Uterus (tissue), 4 donors: Measurements from ENCODE around the gene UBE2E3. TPM values are rescaled to one million over a fixed set of nuclear protein-coding genes. Genes with fewer than 3 reads are reported as not detected.

Experiments used
- DNase-seq, 2 donors: peaks; one replicate each; pipeline ENCODE4 v3.0.0-alpha.2; 2019 to 2020
- H3K27ac ChIP-seq, 2 donors: fragments of 200-600 bp; sonication (generic); 1 replicate in 1 of 2; 2 replicates in 1 of 2; pipeline ENCODE4 v1.5.1; 2016 to 2018
- H3K27me3 ChIP-seq, 2 donors: fragments of 200-600 bp; sonication (generic); one replicate each; pipeline ENCODE4 v1.5.1; 2018 to 2019; ENCODE audit warnings: control low read depth in 1 of 2
- H3K36me3 ChIP-seq, 2 donors: fragments of 200-600 bp; sonication (generic); one replicate each; pipeline ENCODE4 v1.5.1; 2019; ENCODE audit warnings: control low read depth in 1 of 2
- H3K4me1 ChIP-seq, 2 donors: fragments of 200-600 bp; sonication (generic); one replicate each; pipeline ENCODE4 v1.5.1; 2018 to 2019; ENCODE audit warnings: control low read depth in 1 of 2
- H3K4me3 ChIP-seq, 2 donors: fragments of 200-600 bp; sonication (generic); 1 replicate in 1 of 2; 2 replicates in 1 of 2; pipeline ENCODE4 v1.5.1; 2018 to 2019; ENCODE audit warnings: mild to moderate bottlenecking in 1 of 2
- H3K9me3 ChIP-seq, 2 donors: fragments of 200-600 bp; sonication (generic); one replicate each; pipeline ENCODE4 v1.5.1; 2019; ENCODE audit warnings: control low read depth in 1 of 2
- POLR2A ChIP-seq, 2 donors: fragments of 450-650 bp; IDR thresholded peaks; one replicate each; pipeline ENCODE4 v1.6.1; 2016; ENCODE audit warnings: antibody characterized with exemption in 2 of 2, mild to moderate bottlenecking in 1 of 2, moderate library complexity in 1 of 2
- intact Hi-C: fragments of 100-400 bp; cut with DNase I; formaldehyde crosslinking; loops from one replicate; pipeline ENCODE4 v1.15.1; 2023; ENCODE audit warnings: low total_unique reads
- total RNA-seq, 4 donors: library from RNA; depleted of rRNA in 3 of 4; stranded (reverse); fragments of >200 nt in 3 of 4; gene quantifications; one replicate each; pipeline versions ENCODE4 v1.1.0 to v1.2.4, GENCODE V29; 2014 to 2023
- TF ChIP-seq, protein P1 (sequence below), 4 experiments: fragments of 200-600 bp in 2 of 4; fragments of 450-650 bp in 2 of 4; sonication (generic) in 2 of 4; IDR thresholded peaks; one replicate each; pipeline ENCODE4 v1.5.1; 2016 to 2019; ENCODE audit warnings: antibody characterized with exemption in 4 of 4, mild to moderate bottlenecking in 2 of 4, moderate library complexity in 1 of 4
- donor health status: DM: yes; HTN: yes; CAD: no.

Gene UBE2E3
- total RNA-seq, 4 donors from 2014 or later = 29.2 to 200 (median 44.9) TPM

DNA sequence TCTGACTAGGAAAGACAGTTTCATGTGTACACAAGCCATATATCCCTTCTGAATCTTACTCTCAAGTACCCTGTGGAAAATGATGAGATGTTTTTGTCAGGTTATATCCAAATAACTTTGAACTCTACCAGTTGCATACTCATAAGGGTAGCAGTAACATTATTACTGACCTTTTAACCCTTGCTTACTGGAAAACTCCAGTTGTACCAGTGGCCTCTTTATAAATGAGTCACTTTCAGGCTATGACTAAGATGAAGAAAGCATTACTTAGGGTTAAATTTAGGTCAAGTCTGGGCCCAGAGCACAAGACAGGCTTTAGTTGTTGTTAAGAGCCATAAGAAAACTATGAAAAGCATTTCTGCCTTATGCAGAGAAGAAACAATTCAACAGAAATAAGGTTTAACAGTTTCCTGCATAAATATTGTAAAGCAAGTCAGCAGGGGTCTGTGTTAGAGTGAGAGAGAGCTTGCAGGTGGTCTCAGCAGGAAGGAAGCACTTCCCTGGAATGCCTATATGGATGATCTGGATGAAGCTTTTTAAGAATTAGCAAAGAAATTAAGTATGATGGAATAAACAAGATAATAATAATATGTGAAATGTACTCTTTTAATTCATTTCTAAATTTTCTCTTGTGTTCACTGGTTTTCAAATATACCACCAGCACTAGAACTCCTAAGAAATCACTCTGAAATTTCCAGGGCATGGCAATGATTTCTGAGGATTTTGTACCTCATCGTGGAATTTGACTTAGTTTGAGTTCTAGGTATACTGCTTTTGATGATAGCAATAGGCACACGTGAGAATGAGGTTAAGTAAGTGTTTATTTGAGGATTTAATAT lies 126.6 kb downstream of the UBE2E3 start:
- H3K4me1 ChIP-seq = no peaks in the 10 kb centered on the region
- TF ChIP-seq, protein P1, sequence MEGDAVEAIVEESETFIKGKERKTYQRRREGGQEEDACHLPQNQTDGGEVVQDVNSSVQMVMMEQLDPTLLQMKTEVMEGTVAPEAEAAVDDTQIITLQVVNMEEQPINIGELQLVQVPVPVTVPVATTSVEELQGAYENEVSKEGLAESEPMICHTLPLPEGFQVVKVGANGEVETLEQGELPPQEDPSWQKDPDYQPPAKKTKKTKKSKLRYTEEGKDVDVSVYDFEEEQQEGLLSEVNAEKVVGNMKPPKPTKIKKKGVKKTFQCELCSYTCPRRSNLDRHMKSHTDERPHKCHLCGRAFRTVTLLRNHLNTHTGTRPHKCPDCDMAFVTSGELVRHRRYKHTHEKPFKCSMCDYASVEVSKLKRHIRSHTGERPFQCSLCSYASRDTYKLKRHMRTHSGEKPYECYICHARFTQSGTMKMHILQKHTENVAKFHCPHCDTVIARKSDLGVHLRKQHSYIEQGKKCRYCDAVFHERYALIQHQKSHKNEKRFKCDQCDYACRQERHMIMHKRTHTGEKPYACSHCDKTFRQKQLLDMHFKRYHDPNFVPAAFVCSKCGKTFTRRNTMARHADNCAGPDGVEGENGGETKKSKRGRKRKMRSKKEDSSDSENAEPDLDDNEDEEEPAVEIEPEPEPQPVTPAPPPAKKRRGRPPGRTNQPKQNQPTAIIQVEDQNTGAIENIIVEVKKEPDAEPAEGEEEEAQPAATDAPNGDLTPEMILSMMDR (IDR thresholded peaks at IDR 0.05) = no peak
- no peak for TF ChIP-seq POLR2A (IDR thresholded peaks at IDR 0.05)
- no peaks in the 10 kb centered on the region for H3K27me3 ChIP-seq
- no peaks in the 10 kb centered on the region for H3K9me3 ChIP-seq
- no peak for DNase-seq
- intact Hi-C loops = no loop called here
- H3K4me3 ChIP-seq = no peak overlapping the region
- no peaks in the 10 kb centered on the region for H3K36me3 ChIP-seq
- H3K27ac ChIP-seq = no peak overlapping the region

DNA sequence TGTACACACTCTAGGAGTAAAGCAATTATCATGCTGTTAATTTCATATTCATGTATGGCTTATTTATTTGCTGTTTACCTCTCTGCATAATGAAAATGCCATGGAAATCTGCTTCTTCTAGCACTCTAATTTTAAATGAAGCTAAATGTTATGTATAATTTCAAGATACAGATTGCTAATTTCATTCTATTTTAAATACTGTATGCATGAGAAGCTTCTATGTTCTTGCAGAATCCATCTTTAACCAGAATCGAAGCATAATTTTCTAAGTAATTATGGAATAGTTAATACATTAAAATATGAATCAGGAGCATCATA lies 127.2 kb downstream of the UBE2E3 start:
- no peaks in the 10 kb centered on the region for H3K27me3 ChIP-seq
- no peaks in the 10 kb centered on the region for H3K36me3 ChIP-seq
- TF ChIP-seq, protein P1 (IDR thresholded peaks at IDR 0.05) = no peak
- no peak for TF ChIP-seq POLR2A (IDR thresholded peaks at IDR 0.05)
- no peaks in the 10 kb centered on the region for H3K9me3 ChIP-seq
- no peak for DNase-seq
- H3K4me1 ChIP-seq = no peaks in the 10 kb centered on the region
- intact Hi-C loops = no loop called here
- no peak overlapping the region for H3K4me3 ChIP-seq
- H3K27ac ChIP-seq = no peak overlapping the region

DNA sequence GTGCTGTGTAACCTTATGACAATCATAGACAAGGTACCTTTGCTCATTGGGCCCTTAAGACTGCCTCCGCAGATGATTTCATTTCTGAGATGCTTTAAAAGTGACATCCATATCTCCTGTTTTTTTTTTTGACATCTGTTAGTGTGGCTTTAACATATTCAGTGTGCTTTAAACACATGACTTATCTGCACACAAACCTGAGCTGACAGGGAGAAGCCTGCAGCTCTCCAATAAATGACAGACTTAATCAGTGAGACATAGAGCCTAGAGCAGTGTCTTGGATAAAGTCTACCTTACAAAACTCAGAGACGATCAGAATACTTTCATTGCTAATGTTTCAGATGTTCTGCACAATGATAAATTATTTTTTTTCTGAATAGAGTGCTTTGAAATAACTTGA lies 130.7 kb downstream of the UBE2E3 start:
- no peaks in the 10 kb centered on the region for H3K9me3 ChIP-seq
- H3K4me1 ChIP-seq = no peaks in the 10 kb centered on the region
- TF ChIP-seq, protein P1 (IDR thresholded peaks at IDR 0.05) = no peak
- TF ChIP-seq POLR2A (IDR thresholded peaks at IDR 0.05) = no peak
- H3K4me3 ChIP-seq = no peak overlapping the region
- intact Hi-C loops = no loop called here
- no peaks in the 10 kb centered on the region for H3K27me3 ChIP-seq
- H3K27ac ChIP-seq = no peak overlapping the region
- H3K36me3 ChIP-seq = no peaks in the 10 kb centered on the region
- DNase-seq = no peak

DNA sequence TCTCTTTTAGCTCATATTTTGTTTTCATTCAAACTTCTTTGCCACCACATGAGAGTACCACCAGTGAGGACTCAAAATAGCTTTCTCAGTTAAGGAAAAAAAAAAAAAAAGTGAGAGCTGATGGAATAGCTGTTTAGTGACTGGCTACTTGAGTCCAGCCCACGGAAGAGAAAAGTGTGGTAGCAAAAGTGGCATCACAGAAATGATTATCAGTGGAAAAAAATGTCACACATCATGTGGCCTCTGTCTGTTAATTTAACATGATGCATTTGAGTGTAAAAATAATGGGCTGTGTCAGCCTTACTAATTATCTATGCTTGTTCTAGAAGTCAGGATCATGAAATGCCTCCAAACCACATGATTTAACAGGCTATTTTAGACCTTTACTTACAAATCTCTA lies 132.5 kb downstream of the UBE2E3 start:
- H3K27me3 ChIP-seq = no peaks in the 10 kb centered on the region
- H3K27ac ChIP-seq = no peak overlapping the region
- intact Hi-C loops = no loop called here
- no peak for DNase-seq
- TF ChIP-seq, protein P1 (IDR thresholded peaks at IDR 0.05) = no peak
- no peak for TF ChIP-seq POLR2A (IDR thresholded peaks at IDR 0.05)
- no peaks in the 10 kb centered on the region for H3K9me3 ChIP-seq
- H3K36me3 ChIP-seq = no peaks in the 10 kb centered on the region
- no peaks in the 10 kb centered on the region for H3K4me1 ChIP-seq
- H3K4me3 ChIP-seq = no peak overlapping the region
